HG03139 (cell line): ENCODE results near the gene CAMTA1.

Experiments
- ATAC-seq: cut with Tn5 transposase; IDR thresholded peaks from one replicate; pipeline ENCODE4 v1.9.1; 2021; ENCODE audit not compliant: unreplicated experiment

Gene CAMTA1

GRCh38 chr1:7348073-7348472 is 562.8 kb downstream of the CAMTA1 start:
- ATAC-seq: no peak

DNA sequence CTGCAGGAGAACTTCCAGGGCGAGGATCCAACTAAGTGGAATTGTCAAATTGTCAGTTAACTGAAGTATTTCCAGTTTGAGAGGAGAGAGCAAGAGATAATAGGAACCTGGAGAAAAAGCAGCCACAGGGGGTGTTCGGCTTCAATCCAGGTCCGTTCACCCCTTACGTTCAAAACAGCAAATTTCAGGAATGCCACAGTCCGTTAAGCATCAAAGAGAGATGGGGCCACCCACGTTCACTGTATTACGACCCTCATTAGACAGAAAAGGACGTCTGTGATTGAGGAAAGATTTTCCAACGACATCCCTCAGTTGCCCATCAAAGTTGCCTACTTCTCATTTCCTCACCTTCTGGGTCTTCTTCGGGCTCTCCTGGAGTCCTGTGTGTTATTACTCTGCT is 563.3 kb downstream of the CAMTA1 start:
- no peak for ATAC-seq

DNA sequence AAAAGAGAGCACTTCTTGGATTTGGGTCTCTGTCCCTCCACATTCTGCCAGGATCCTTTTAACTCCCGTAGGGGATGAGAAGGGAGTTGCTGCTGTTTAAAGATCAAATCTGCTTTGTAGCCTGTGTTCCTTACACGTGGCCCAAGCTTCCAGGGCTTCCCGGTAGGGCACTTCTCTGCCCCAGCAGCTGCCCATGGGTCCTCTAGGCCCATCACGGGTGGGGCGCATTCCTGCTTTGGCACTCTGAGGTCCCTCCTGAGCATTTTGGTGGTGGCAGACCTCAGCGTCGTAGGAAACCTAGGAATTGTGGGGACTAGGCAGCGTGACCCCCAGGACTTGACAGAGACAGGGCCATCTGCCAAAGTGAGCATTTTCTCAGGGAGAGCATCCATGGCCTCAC is 565.5 kb downstream of the CAMTA1 start:
- ATAC-seq: no peak

DNA sequence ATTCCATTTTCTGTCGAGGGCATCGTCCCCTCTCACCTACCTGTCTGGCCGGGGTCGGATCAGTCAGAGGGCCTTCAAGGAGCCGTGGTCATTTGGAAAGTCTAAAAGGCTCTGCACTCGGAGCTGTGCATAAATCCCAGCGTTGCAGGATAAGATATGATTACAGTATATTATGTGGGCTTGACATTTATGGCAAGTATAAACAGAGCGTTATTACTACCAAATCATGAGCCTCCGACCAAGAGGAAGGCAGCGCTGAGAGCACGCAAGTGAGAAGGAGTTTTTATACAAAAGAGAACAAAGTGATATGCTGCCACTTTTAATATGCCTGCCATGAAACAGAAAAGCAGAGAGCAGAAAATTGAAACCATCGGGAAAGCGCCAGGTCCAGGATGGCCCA is 566.4 kb downstream of the CAMTA1 start:
- ATAC-seq: no peak

DNA sequence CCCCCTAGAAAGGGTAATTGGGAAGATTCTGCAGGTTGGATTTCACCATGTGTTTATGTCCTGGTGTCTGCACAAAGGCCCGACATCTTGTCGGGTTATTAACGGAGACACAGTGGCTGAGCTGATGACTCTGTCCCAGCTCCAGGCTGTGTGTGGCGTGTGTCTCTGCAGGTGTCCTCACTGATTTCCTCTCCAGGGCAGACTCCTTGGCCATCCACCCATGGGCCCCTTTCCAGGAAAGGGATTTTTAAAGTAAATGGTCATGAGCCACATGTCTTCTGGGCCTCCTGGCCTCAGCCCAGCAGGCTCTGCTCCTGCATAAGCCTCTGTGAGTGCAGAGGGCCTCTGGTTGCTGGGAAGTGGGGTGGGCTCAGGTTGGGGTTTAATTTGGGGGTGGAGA is 567.1 kb downstream of the CAMTA1 start:
- no peak for ATAC-seq

- no peak for ATAC-seq
Measured at GRCh38 chr1:7352974-7353373, 567.7 kb downstream of the CAMTA1 start.

DNA sequence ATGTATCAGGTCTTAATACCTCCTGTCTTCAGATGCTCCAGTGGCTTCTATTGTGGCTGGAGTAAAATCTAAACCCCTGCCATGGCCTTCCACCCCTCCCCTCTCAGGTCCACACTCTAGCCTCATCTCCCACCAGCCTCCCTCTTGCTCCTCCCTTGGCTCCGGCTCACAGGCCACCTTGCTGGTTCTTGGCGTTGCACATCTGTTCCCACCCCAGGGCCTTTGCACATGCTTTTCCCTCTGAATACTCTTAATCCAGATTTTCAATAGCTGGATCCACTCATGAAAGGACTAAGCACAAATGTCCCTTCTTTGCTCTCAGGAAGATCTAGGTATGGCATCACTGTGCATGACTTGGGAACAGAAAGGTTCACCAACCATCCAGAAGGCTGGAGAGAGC is 570.4 kb downstream of the CAMTA1 start:
- ATAC-seq: no peak

- no peak for ATAC-seq
Measured at GRCh38 chr1:7356079-7356478, 570.8 kb downstream of the CAMTA1 start.

DNA sequence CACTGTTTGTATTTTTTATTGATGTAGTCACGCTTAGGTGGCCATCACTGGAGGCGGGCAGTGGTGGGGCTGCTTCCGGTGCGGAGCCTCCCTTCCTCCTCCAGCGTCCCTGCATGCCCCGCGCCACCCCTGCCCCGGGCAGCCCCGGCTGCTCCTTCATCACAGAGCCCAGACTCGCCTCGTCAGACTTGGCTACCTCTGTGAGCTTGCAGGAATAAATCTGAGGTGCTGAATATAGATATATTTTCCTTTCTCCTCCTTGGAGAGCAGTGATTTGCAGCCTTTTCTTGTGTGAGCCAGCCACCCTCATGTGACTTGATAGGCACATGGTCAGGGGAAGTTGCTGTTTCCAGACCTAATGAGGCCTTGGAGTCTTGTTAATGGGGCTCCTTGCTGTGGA is 573.2 kb downstream of the CAMTA1 start:
- no peak for ATAC-seq

GRCh38 chr1:7360526-7360925 is 575.3 kb downstream of the CAMTA1 start:
- no peak for ATAC-seq

DNA sequence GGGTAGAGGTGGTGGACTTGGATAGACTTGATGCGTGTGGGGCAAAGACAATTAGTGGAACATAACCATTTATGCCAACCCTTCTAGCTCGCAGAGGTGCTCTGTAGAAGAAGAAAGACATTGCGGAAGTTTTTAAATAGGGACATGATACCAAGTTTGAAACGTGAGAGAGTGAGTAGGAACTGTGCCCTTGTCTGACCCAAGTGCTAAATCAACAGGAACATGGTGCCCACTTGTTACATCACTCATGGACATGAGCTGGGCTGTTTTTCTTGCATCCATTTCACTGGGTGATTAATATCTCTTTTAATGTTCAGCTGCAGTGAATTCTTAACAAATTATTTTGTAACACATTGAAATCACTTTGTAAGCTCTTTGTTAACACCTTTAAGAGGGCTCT is 577.7 kb downstream of the CAMTA1 start:
- ATAC-seq: no peak

DNA sequence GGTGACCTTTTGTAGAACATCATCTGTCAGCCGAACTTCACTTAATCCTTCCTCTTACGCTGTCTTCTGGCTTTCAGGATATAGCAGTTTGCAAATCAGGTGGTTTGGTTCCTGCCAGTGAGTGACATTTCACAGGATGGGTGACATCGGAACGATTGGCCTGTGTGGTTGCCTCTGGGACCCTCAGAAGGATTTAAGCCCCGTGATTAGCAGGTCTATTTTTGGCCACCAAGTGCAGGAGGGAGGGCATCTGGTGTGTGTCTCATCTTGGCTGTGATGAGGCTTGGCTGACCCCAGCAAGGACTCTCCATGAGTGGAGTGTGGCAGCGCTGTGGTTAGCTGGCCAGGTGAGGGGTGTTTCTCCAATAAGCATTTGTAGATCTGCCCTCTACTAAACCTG is 578.2 kb downstream of the CAMTA1 start:
- ATAC-seq: no peak

GRCh38 chr1:7365706-7366105 is 580.5 kb downstream of the CAMTA1 start:
- ATAC-seq: no peak

GRCh38 chr1:7366286-7366954 is 581.2 kb downstream of the CAMTA1 start:
- ATAC-seq: no peak

DNA sequence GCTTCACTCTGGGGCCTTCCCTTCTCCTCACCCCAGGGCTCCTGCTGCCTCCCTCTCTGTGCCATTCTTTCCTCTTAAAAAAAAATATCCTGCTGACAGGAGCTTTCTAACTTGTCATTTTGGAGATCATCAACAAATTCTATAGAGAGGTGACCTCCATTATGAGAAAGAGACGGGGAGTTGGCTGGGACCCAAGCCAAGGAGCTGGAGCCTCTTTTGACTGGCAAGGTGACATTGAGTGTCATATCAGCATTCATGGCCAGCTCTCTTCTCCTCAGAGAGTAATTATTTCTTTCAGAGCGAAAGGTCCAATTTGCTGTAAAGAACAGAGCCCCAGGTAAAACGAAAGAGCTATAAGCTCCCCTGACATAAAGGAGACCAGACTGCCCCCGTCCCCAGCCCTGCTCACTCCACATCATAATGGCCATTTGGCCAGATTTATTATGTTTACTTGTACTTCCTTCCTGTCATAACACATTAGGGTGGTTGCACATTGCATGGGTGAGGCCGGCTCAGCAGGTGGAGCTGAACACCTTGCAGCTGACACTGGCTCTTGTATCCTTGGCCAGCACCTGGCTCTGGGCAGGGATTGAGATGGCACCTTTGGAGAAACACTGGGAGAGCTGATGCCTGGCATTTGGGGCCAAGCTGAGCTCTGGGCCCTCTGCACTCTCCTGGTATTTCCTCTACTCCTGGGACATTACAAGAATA is 581.9 kb downstream of the CAMTA1 start:
- no peak for ATAC-seq

GRCh38 chr1:7369866-7370265 is 584.6 kb downstream of the CAMTA1 start:
- ATAC-seq: no peak

DNA sequence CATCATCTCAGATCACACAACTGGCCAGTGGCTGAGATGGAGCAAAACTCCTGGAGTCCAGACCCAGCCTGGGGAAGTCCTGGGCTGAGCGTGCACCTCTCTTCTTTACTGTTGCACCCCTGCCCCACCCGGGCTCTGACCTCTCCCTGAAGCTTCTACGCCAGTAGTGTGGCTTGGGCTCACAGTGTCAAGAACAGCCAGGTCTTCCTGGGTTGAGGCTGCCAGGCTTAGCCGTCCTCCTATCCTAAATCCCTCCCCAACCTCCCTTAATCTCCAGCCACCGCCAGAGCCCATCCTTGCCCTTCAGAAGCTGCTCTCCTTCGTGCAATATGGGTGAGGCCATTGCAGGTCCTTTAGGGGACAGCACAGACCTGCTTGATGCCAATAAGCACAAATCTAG is 586.7 kb downstream of the CAMTA1 start:
- no peak for ATAC-seq

GRCh38 chr1:7372477-7373120 is 587.3 kb downstream of the CAMTA1 start:
- no peak for ATAC-seq

GRCh38 chr1:7373251-7373650 is 588.0 kb downstream of the CAMTA1 start:
- no peak for ATAC-seq

DNA sequence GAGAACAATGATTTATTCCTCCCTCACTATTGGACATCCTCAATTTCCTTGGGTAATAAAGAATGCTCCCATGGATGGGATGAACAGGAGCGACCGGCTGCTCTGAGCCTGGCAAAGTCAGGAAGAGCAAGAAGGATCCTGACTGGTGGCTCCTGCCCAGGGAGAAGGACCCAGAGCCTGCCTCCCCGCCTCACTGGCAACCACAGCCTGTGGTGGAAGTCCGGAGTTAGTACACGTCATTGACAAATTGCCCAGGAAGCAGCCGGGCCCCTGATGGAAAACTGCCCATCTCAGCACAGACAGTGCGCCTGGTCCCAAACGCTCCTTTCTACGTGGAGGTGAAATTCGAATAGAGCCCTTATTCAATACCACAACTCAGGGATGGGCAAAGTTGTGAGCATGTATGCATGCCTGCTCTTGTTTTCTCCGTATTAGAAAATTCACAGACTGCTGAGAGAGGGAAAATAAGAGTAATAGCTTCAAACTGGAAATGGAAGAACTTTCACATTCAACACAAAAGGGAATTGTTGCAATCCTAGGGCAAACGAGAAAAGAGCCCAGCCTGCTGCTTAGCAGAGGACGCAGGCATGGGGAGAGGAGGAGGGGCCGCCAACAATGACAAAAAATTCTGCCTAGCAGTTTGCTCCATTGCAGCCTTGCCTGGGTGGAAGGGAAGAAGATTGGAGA is 588.8 kb downstream of the CAMTA1 start:
- no peak for ATAC-seq

GRCh38 chr1:7374563-7375160 is 589.4 kb downstream of the CAMTA1 start:
- ATAC-seq: no peak
